22Rv1 (cell line): ENCODE measurements around the gene CLEC7A.

Experiments
- CTCF ChIP-seq: fragments of 450-650 bp; IDR thresholded peaks from 2 replicates; pipeline ENCODE4 v1.5.1; 2017; ENCODE audit warnings: mild to moderate bottlenecking
- ZFX ChIP-seq: fragments of 450-650 bp; IDR thresholded peaks from 2 replicates; pipeline ENCODE4 v1.6.1; 2017; ENCODE audit warnings: antibody characterized with exemption, borderline replicate concordance

- TF ChIP-seq CTCF (no peak), ZFX (no peak)
Measured at GRCh38 chr12:10167599-10167998, 37.6 kb upstream of the CLEC7A start.
